ENCODE data around the gene COBL. TPM values are rescaled to one million over a fixed set of nuclear protein-coding genes. Genes with fewer than 3 reads are reported as not detected.

The COBL gene
- polyA plus RNA-seq, 1 donor (not counting 4 experiments of a cell fraction or from before 2014, with no cell fraction given): 4.5 TPM

GRCh38 chr7:51292596-51292995, 24.0 kb downstream of the COBL start:
- TF ChIP-seq CTCF (optimal IDR thresholded peaks at IDR 0.05 in 1 of 3, IDR thresholded peaks at IDR 0.05 in 1 of 3, conservative IDR thresholded peaks at IDR 0.05 in 1 of 3; ENCODE audit: extremely low read depth in 1 of 3, insufficient read depth in 2 of 3, low read length in 3 of 3) (no peak), EZH2 (IDR thresholded peaks at IDR 0.05; ENCODE audit: low read length) (no peak)
- Histone ChIP-seq H3K4me1 (ENCODE audit: control insufficient read depth, extremely low read depth, insufficient read depth, low read length) (peaks cover 10% of the 10 kb centered on the region), H3K27me3 (ENCODE audit: control insufficient read depth, extremely low read depth, insufficient read depth, low read length) (no peaks in the 10 kb centered on the region), H3K79me2 (ENCODE audit: control insufficient read depth, insufficient read depth, low read length) (no peaks in the 10 kb centered on the region), H3K9ac (ENCODE audit: control insufficient read depth, extremely low read depth, insufficient read depth, low read length) (no peak overlapping the region), H3K9me1 (ENCODE audit: control insufficient read depth, extremely low read depth, insufficient read depth, low read length) (no peaks in the 10 kb centered on the region), H3K36me3 (ENCODE audit: control insufficient read depth in 2 of 2, extremely low read depth in 1 of 2, insufficient read depth in 2 of 2, low read length in 2 of 2) (no peaks in the 10 kb centered on the region), H4K20me1 (ENCODE audit: control insufficient read depth, extremely low read depth, insufficient read depth, low read length) (no peaks in the 10 kb centered on the region), H3K27ac (ENCODE audit: control insufficient read depth, insufficient read depth, low read length) (no peak overlapping the region), H3K9me3 (ENCODE audit: control insufficient read depth, low read depth, low read length) (no peaks in the 10 kb centered on the region), H3K4me2 (ENCODE audit: control insufficient read depth, extremely low read depth, insufficient read depth, low read depth, low read length) (peak overlapping the region; percentile 14), H3K4me3 (ENCODE audit: control insufficient read depth in 2 of 3, extremely low read depth in 1 of 3, insufficient read depth in 2 of 3, low read depth in 1 of 3, low read length in 3 of 3) (no peak overlapping the region), H2AFZ (ENCODE audit: control insufficient read depth, low read length) (no peak overlapping the region)
- FAIRE-seq (no peak), DNase-seq (ENCODE audit: low read depth, low spot score) (no peak)
- dilution Hi-C loops (cut with MboI; ENCODE audit: extremely low pct_ligation_motif_present, low sequenced_read_pairs): no loop called here

DNA sequence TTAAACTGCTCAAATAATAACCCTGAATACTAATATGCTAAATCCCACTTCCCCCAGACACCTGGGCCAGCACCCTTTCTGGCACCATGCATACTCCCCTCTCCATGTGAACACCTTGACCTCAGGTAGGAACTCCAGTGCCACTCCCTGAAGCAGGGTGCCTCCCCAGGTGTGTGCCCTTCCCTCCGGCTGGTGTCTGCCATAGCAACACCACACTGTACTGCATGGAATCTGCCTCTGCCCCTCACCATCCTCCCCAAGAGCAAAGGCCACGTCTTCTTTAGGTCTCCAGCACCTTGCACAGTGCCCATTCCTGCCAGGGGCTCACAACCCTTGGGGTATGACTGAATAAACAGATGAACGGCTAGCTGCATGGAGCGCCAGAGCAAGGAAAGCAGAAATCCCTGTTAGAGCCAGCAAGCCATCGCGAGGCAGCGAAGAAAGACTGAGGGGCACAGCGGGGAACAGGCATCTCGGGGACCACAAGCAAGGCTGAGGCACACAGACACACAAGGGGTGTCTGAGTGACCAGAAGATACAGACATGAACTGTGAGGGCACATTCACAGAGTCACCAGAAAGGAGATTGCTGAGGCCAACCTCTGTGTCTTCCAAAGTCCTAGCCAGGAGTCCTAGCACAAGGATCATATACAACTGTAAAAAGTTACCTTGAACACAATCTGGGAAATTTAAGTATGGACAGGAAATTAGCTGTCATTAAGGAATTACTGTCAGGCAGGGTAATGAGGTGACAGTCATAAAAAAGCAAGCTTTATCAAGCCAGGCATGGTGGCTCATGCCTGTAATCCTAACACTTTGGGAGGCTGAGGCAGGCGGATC, 25.7 kb downstream of the COBL start:
- no peak for FAIRE-seq
- H3K9me1 ChIP-seq (ENCODE audit: control insufficient read depth, extremely low read depth, insufficient read depth, low read length): no peaks in the 10 kb centered on the region
- H3K27me3 ChIP-seq (ENCODE audit: control insufficient read depth, extremely low read depth, insufficient read depth, low read length): no peaks in the 10 kb centered on the region
- no peak overlapping the region for H2AFZ ChIP-seq (ENCODE audit: control insufficient read depth, low read length)
- no peaks in the 10 kb centered on the region for H4K20me1 ChIP-seq (ENCODE audit: control insufficient read depth, extremely low read depth, insufficient read depth, low read length)
- no peaks in the 10 kb centered on the region for H3K79me2 ChIP-seq (ENCODE audit: control insufficient read depth, insufficient read depth, low read length)
- H3K9ac ChIP-seq (ENCODE audit: control insufficient read depth, extremely low read depth, insufficient read depth, low read length): no peak overlapping the region
- DNase-seq (ENCODE audit: low read depth, low spot score): no peak
- H3K9me3 ChIP-seq (ENCODE audit: control insufficient read depth, low read depth, low read length): no peaks in the 10 kb centered on the region
- TF ChIP-seq CTCF (optimal IDR thresholded peaks at IDR 0.05 in 1 of 3, IDR thresholded peaks at IDR 0.05 in 1 of 3, conservative IDR thresholded peaks at IDR 0.05 in 1 of 3; ENCODE audit: extremely low read depth in 1 of 3, insufficient read depth in 2 of 3, low read length in 3 of 3): no peak
- peaks cover 10% of the 10 kb centered on the region for H3K4me1 ChIP-seq (ENCODE audit: control insufficient read depth, extremely low read depth, insufficient read depth, low read length)
- no peak overlapping the region for H3K4me2 ChIP-seq (ENCODE audit: control insufficient read depth, extremely low read depth, insufficient read depth, low read depth, low read length)
- no peak overlapping the region for H3K27ac ChIP-seq (ENCODE audit: control insufficient read depth, insufficient read depth, low read length)
- dilution Hi-C loops (cut with MboI; ENCODE audit: extremely low pct_ligation_motif_present, low sequenced_read_pairs): no loop called here
- H3K4me3 ChIP-seq (ENCODE audit: control insufficient read depth in 2 of 3, extremely low read depth in 1 of 3, insufficient read depth in 2 of 3, low read depth in 1 of 3, low read length in 3 of 3): no peak overlapping the region
- no peaks in the 10 kb centered on the region for H3K36me3 ChIP-seq (ENCODE audit: control insufficient read depth in 2 of 2, extremely low read depth in 1 of 2, insufficient read depth in 2 of 2, low read length in 2 of 2)
